ENCODE measurements around the gene FAP.
A peak's percentile ranks its signal among the peaks of the same experiment; 100 is the strongest.

The FAP gene

DNA sequence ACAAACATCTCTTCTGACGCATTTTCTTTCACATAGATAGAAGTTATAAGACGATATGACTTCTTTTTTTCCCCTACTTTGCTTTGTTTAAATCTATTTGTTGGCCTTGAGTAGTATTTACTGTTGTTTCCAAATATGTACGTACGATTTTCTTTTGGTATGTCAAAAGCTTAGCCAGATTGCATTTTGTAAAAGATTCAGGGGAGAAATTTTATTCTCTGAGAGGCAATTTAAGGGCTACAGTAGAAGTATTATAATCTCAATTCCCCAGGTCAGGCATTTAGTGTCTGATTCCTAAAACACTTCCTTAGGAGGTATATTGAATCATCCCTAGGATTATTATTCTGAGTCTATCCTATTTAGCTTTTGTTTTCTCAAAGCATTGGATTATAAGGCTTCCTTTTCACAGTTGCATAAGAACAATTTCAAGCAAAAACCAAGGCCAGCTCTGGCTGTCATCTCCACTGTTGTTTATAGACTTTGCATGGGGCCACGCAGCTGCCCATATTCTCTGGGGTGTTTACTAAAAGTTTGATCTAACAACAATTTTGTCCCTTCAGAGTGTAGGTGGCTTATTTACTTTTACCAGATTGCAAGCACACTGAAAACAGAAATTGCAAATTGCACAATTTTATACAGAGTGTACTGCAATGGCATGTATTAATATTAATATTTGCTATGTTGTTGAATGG, 57.6 kb downstream of the FAP start:
- DNase-seq: no peak

DNA sequence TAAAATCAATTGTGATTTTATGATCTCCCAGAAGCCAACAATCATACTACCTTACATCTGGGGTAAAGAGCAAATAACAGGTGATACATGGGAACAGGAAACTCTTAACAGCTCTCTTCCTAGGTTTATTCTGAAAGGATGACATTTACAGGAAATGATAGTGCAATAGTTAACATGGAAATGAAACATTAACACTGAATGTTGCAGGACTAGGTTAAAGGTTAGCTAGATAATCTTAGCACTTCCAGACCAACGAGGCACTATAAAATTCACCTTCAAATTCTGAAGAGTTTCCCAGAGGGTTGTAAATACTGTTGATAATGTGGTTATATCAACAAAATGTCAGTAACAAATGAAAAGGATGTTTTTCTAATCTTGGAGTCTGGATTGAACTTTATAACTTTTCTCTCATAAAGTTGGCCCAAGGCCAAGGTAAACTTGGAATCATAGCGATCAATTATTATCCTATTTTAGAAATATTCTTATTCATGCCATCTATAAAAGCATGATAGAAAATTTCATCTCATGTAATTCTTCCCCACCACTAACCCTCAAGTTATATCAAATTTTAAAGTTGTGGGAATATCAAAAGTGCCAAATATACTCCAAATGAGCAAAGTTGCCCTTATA, 58.3 kb downstream of the FAP start:
- DNase-seq: no peak

DNA sequence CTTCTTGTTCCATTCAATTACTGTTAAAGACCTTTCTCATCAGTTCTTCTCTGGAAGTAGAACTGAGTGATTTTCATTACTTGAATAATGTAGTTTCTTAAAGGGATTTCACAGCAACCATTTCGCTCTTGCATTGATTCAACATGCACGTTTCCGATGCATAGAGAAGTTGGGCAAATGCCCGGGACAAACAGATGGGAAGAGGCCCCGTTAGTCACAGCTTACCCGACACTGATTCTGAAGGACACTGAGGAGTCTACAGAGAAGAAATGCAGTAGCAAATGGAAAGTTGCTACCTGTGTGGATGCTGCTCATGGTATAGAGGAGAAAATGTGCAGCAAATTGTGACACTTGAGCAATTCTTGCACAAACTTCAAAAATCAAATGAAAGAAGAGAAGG, 58.9 kb downstream of the FAP start:
- no peak for DNase-seq

DNA sequence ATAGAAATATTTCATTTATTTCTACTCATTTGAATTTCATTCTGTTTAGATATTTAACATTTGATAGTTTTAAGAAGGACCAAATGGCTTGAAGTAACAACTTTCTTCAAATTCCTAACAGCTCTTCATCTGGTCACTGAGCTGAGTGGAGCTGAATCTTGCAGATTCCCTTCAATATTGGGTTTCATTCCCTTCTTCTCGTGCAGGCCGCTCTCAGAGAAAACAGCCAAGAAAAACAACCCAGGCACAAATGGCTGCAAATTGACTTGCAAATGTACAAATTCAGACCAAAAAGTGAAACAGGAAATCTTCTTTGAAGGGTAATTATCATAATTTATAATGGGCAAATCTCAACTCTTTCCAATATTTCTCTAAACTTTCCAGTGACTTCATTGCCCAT, 60.9 kb downstream of the FAP start:
- DNase-seq: no peak

DNA sequence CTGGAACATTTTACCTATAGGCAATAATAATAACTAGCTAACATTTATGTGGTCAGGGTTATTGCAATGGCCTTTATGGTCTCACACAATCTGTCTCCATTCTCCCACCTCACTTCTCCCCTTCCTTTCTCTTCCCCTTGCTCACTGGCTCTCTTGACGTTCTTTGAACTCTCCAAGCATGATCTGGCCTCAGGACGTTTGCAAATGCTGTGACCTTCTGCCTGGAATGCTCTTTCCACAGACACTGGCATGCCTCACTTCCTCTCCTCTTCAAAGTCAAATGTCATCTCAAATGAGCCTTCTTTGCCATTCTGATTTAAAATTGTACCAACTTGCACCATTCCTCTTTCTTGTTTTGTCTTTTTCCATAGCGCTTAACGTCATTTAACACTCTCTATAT, 65.9 kb downstream of the FAP start:
- peak; percentile 8 for DNase-seq

DNA sequence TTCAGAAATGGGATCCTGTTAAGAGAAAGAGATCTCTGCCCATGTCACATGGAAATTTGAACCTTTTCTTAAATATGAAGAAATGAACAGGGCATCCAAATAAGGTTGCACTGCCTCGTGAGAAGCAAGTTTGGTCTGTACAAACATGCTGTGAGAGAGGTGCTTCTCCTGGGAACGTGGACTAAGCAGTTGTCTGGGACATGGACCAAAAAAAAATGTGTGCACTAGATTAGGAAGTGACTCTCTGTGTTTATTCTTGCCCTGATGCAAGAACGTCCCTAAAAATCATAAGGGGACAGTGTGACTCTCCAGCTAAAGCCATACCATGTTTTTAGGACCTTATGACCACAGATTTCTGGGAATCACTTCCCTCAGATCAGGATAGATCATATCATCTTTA, 67.5 kb downstream of the FAP start:
- no peak for DNase-seq

DNA sequence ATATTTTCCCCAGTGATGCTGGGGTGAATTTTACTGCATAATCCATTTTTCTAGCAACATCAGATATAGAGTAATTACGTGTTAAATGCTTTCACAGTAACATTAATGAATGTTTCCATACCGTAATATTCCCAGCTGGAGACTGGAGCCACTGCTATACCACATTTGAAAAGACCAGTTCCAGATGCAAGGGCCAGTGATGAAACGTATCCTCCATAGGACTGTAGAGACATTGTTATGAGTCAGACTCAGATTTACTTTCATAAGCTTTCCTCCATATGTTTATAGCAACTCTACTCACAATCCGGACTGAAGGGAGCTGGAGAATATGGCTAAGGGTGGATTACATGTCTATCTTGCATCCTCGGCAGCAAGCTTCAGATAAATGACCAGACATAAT, 68.5 kb downstream of the FAP start:
- DNase-seq: no peak

DNA sequence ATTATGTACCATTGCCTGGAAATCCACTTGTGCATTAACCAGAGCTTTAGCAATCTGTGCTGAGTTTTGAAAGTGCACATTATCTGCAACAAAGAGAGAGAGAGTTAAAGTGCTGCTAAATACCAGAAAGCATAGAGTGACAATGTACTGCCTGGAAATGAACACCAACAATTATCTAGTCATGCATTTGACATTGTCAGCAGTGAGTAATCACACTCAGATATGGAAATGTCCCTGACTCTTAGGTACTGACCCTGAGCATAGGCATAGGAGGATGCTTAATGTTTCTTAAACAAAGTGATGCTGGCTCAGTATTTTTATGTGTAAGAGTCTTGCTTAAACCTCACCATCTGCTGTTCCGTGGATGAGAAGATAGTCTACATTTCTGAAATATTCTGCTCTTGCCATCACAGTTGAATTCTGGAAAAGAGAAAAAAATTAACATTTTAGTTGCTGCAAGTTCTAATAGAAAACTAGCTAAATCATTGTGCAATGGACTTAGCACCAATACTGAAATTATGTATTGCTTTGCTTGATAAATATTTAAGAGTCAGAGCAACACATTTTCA, 70.4 kb downstream of the FAP start:
- no peak for DNase-seq

DNA sequence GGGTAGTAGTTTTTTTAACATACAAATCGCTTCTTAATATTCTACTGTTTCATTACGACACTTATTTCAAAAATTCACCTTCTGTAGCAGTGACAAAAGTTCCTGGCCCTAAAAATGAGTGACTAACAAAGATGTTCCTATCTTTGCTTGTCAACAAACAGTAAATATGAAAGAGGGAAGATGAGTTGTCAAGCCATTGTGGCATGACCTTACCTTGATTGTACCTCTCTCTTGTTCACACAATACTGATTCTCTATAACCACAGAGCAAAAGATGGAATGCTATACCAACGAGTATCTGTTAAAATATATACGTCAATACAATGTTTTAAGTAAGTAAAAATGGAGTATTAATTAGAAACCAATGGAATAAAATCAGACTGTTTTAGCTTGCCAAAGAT, 76.5 kb downstream of the FAP start:
- no peak for DNase-seq

DNA sequence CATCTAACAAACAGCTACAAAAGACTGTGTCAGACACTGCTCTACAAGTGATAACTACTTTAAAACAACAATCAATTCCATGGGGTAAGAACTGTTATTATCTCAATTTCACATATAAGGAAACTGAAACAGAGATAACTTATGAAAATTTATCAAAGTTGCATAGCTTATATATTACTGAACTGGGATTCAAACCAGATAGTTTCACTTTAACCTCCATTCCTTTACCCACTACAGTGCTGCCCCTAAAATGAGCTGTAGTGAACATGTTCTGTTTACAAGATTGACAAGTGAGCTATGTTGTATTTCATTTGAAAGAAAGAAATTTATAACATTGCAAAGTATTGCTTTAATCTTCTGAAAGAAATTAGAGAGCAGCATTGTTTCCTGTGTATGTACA, 77.1 kb downstream of the FAP start:
- no peak for DNase-seq

DNA sequence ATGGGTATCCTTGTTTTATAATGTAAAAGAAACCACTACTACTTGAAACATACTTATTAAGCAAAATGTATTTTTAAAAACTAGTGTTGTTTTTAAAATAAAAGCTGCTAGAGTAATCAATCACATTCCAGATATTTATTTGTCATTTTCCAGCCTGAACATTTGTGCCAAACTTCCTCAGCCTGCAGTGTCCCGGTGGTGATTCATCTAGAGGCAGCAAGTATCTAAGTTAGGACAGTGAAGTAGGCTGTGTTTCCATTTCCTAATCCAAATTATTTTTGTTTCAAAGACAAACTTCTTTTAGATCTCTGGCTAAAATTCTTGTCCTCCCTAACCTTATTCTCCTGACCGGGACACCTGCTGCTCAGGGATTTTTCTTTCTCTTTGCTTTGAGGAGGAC, 78.4 kb downstream of the FAP start:
- no peak for DNase-seq

DNA sequence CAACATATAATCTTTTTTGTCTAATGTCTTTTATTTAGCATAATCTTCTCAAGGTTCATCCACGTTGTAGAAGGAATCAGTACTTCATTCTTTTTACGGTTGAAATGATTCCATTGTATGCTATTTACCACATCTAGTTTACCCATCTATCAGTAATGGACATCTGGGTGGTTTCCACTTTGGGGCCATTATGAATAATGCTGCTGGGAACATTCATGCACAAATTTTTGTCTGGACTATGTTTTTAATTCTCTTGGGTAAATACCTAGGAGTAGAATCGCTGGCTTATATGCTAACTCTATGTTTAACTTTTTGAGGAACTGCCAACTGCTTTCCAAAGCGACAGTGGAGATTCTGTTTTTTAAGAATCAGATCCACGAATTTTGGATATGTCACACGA, 83.8 kb downstream of the FAP start:
- DNase-seq: no peak

DNA sequence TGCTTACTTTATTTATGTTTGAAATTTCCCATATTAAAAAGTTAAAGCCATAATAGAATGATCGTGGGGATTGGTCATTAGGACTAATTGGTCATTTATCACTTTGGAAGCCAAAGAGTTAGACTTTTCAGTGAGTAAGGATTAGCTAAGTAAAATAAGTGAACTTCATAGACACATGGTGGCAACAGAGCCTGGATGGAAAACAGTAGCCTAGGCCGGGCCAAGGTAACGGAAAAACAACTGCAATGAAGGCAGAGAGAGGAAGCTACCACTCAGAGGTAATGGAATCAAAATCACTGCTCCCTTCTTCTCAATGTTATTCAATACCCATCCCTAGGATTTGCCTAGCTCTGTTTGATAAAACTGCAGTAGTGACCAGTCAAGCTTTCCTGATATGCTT, 87.1 kb downstream of the FAP start:
- no peak for DNase-seq

DNA sequence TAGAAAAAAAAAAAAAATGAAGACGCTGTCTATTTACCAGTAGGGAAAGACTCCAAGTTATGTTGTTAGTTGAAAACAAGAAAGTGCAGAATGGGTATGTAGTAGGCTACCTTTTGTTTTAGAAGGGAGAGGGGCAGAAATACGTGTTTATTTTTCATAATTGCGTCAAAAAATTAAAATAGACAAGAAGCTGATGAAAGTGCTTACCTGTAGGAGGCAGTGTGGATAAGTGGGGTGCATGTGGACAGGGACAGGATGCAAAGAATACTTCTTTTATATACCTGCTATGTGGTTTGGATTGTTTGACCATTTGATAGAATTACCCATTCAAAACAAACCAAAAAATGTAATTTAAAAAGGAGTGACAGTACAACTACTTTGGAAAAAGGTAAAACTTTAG, 88.2 kb downstream of the FAP start:
- DNase-seq: no peak

DNA sequence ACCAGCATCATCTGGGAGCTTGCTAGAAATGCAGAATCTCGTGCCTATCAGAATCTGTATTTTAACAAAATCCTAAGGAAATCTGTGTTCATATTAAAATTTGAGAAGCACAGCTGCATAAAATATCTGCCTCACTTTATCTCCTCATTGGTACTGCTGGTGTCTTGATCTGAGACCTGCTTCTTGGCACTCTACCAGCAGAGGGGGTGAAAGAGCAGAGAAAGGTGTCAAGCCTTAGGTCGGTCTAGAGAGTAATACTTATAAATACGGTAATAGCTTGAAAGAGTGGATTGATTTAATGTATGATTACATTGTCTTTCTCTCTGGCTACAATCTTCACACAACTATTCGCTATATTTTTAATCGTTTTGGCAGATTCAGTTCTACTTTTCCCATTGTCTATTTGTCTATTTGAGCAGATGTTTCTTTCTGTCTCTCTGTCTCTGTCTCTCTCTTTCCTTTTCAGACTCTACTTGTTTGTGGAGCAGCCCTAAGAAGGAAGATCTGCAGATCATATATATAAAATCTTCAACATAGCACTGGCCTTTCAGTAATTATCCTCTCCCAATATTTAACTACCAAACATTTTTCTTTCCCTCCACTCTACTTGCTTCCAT, 89.5 kb downstream of the FAP start:
- peak; percentile 70 for DNase-seq

DNA sequence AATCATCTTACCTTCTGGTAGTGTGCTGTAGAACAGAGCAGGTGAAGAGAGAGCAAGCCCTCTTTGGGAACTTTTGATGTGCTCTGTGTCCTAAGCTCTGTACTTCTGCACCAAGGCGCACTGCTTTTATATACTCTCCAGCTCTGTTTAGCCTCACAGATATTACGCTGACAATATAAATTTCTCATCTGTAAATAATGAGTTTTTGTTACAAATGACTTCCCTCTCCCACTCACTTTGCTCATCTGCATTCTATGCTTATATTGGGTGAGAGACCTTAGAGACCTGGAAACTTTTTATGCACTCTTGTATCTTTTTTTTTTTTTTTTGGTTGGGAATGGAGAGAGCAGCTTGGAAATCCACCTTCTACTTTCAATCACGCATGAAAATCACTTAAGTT, 91.1 kb downstream of the FAP start, which contains the start of gene GCG:
GCG (minus strand) TSS at position 101 of the 400 bp plus-strand sequence. CDS start 3,069 bp downstream, outside the sequence.
- no peak for DNase-seq

DNA sequence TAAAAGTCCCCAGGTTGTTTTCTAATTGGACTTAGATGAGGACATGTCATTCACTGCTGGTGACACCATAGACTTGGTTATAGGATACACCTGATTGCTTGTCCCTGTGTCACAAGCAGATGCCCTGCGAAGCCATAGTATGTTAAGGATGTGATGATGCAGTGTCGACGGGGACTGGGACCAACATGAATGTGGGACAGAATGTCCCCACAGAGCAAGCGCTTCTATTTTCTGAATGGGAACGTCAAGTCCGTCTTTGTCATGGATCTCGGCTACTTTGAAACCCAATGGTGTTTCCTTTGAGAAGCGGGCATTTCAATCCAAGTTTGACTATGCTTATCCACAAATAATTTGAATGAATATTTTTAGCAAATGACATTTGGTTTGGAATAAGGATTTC, 93.3 kb downstream of the FAP start:
- DNase-seq: no peak

DNA sequence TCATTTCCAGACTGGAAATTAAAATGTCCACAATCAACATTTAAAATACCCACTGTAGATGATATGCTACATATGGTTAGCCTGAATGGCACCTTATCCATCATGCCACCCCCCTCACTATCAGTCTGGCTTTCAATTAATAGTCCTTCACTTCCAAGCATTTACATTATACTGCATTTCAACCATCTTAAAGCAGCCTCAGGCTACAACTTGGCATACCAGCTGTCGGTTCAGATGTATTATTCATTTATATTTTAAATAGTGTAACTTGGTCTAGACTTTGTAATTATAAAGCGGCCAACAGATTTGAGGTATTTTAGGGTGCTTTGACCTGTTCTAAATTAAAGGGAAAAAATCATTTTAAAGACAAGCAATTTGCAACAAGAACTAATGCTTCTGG, 93.8 kb downstream of the FAP start:
- no peak for DNase-seq

DNA sequence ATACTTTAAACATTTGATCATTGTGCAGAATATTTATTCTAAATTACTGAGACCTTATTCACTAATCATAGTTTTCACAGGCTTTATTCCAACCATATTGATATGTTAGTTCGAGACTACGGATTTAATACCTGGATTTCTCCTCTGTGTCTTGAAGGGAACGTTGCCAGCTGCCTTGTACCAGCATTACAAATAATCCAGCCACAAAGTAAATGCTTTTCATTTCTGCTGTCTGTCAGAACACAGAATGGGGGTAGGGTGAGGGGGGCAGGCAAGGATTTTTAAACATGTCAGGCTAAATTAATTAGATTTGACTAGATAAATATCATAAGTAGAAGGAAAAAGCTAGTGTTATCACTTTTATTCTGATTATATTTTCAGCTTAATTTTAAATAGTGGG, 94.3 kb downstream of the FAP start:
- DNase-seq: no peak

DNA sequence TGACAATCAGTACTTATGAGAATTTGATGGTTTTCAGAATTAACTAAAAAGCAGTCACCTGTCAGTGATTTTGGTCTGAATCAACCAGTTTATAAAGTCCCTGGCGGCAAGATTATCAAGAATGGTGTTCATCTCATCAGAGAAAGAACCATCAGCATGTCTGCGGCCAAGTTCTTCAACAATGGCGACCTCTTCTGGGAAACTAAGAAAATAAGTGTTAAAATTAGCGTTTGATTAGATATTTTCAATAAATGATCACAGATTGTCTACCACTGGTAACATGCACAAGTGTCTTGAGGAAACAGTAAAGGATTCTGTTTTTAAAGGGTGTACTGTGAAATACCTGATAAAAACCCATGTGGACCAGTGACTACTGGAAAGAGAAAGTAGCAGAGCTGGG, 99.3 kb downstream of the FAP start:
- no peak for DNase-seq

DNA sequence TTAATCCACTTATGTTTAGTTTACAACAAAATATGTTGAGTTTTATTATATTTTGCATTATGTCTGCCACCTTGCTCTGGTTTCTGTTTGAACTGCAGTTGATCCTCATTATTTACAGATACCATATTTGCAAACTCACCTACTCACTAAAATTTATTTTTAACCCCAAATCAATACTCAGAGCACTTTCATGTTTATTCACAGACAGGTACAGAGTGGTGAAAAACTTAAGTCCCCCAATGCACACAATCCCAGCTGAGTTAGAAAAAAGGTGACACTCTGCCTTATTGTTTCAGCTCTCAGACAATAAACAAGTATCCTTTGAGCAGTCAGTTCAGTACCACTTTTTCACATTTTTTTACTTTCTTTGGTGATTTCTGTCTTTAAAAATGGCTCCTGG, 104.9 kb downstream of the FAP start:
- DNase-seq: no peak

DNA sequence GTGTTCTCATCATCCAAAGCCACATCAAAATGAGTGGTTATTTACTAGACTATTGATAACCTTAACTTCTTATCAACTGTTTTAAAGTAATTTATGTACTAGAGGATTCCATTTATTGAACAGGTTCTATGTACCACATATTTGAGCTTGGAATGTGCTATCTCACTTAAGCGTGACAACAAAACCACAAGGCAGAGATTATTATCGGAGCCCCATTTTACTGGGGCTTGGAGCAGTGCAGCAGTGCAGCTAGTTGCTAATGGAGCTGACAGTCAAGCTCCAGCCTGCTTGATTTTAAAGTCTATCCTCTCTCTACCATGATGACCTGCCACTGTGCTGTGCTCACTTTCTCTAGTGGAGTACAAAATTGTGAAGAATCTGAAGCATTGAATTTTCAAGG, 115.8 kb downstream of the FAP start:
- no peak for DNase-seq

DNA sequence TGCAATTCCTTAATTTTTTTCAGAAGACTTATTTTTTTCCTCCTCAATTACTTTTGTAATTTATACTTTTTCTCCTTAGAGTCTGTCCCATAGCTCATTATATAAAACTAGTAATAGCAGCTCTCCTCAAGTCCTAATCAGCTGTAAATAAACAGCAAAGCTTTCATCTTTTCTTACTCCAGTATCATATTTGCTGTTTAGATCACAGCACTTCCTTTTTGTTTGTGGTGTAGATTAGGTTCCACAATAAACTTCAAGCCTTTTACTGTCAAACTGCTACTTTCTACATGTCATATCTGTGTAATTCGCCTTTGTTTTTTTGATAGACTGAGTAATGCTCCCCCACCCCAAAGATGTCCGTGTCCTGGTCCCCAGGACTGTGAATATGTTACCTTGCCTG, 116.7 kb downstream of the FAP start:
- DNase-seq: no peak

DNA sequence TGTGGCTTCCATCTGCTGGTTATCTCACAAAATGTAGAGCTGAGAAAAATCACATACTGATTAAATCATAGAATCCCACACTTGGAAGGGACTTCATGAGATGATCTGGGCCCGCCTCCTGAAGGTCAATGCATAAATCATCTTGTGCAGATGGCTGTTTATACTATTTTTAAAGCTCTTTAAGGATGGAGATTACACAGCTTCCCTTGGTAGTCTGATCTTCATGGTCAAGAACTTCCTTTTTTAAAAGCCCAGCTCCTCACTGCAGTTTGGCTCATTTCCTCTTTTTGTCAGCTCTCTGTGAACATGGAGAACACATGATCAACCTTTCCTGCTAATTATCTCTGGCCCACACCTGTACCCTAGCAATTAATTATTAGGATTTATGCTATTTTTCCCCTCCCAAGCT, 117.1 kb downstream of the FAP start:
- peak; percentile 83 for DNase-seq

All from suppressor macrophage treated with lipopolysaccharide for 4 hours (primary cell).